ENCODE results near the gene GNA15. TPM values are rescaled to one million over a fixed set of nuclear protein-coding genes. Genes with fewer than 3 reads are reported as not detected.
"Not testable (repeated sequence)": the region's sequence is repeated elsewhere in the genome, so short reads cannot be mapped to it uniquely, and the experiment has no call there.

Gene GNA15
- total RNA-seq, 6 donors from 2014 or later, result 19.0 to 31.4 (median 28.4) TPM

- Histone ChIP-seq H3K4me1 (peaks cover 19 to 34% (median 27%) of the 10 kb centered on the region in 4 donors), H3K36me3 (peaks cover 6 to 24% (median 14%) of the 10 kb centered on the region in 4 donors), H3K27me3 (no peaks in the 10 kb centered on the region), H3K27ac (peak overlapping the region in 1 of 4 donors; percentile 63), H3K4me3 (no peak overlapping the region), H3K9me3 (no peaks in the 10 kb centered on the region)
- no peak for ATAC-seq (ENCODE audit: low FRiP score in 2 of 2)
- TF ChIP-seq POLR2A (IDR thresholded peaks at IDR 0.05) (no peak), CTCF (IDR thresholded peaks at IDR 0.05) (no peak), POLR2AphosphoS5 (IDR thresholded peaks at IDR 0.05) (no peak), EP300 (IDR thresholded peaks at IDR 0.05) (no peak)
- 78 to 92% methylated on average over 5 of the region's 5 CpGs for WGBS, 2 donors
- no peak for DNase-seq
These were observed 15.0 kb downstream of the GNA15 start for GRCh38 chr19:3150739-3151329.

- no peak overlapping the region for H3K4me3 ChIP-seq
- peak in 1 of 2 donors; percentile 62 for DNase-seq
- no peak for ATAC-seq (ENCODE audit: low FRiP score in 2 of 2)
- no peaks in the 10 kb centered on the region for H3K9me3 ChIP-seq
- H3K36me3 ChIP-seq, result peaks cover 6 to 24% (median 14%) of the 10 kb centered on the region in 4 donors
- 85 to 89% methylated on average over 5 to 14 of the region's 14 CpGs for WGBS, 2 donors
- H3K27ac ChIP-seq, result peak overlapping the region in 3 of 4 donors; percentile 4 to 87 (median 63)
- TF ChIP-seq POLR2A (IDR thresholded peaks at IDR 0.05), result no peak
- no peak for TF ChIP-seq EP300 (IDR thresholded peaks at IDR 0.05)
- TF ChIP-seq POLR2AphosphoS5 (IDR thresholded peaks at IDR 0.05), result no peak
- no peak for TF ChIP-seq CTCF (IDR thresholded peaks at IDR 0.05)
- H3K4me1 ChIP-seq, result peaks cover 14 to 26% (median 20%) of the 10 kb centered on the region in 4 donors
- no peaks in the 10 kb centered on the region for H3K27me3 ChIP-seq
These were observed 16.0 kb downstream of the GNA15 start for GRCh38 chr19:3151563-3152418.

- no peak for TF ChIP-seq POLR2A (IDR thresholded peaks at IDR 0.05)
- TF ChIP-seq POLR2AphosphoS5 (IDR thresholded peaks at IDR 0.05), result no peak
- no peak for TF ChIP-seq CTCF (IDR thresholded peaks at IDR 0.05)
- TF ChIP-seq EP300 (IDR thresholded peaks at IDR 0.05), result no peak
- Histone ChIP-seq H3K9me3 (no peaks in the 10 kb centered on the region), H3K27ac (peak overlapping the region in 3 of 4 donors; percentile 4 to 87 (median 63)), H3K4me3 (no peak overlapping the region), H3K4me1 (peaks cover 14 to 26% (median 19%) of the 10 kb centered on the region in 4 donors), H3K27me3 (no peaks in the 10 kb centered on the region), H3K36me3 (peaks cover 6 to 24% (median 14%) of the 10 kb centered on the region in 4 donors)
- 92 to 95% methylated on average over 3 of the region's 3 CpGs for WGBS, 2 donors
- ATAC-seq (ENCODE audit: low FRiP score in 2 of 2), result no peak
- DNase-seq, result no peak
These were observed 16.6 kb downstream of the GNA15 start for GRCh38 chr19:3152419-3152780.

GRCh38 chr19:3153286-3154230 lies 17.7 kb downstream of the GNA15 start:
- Histone ChIP-seq H3K27me3 (no peaks in the 10 kb centered on the region), H3K36me3 (peaks cover 6 to 23% (median 14%) of the 10 kb centered on the region in 4 donors), H3K9me3 (no peaks in the 10 kb centered on the region), H3K4me3 (peak overlapping the region in 1 of 4 donors; percentile 41), H3K4me1 (peaks cover 14 to 26% (median 19%) of the 10 kb centered on the region in 4 donors), H3K27ac (peak overlapping the region; percentile 83 to 87 (median 86))
- DNase-seq (no peak), ATAC-seq (ENCODE audit: low FRiP score in 2 of 2) (no peak)
- WGBS, 2 donors, result 90 to 94% methylated on average over 3 of the region's 3 CpGs
- TF ChIP-seq POLR2AphosphoS5 (IDR thresholded peaks at IDR 0.05) (no peak), CTCF (IDR thresholded peaks at IDR 0.05) (no peak), POLR2A (IDR thresholded peaks at IDR 0.05) (no peak), EP300 (IDR thresholded peaks at IDR 0.05) (no peak)

GRCh38 chr19:3154447-3154846 lies 18.6 kb downstream of the GNA15 start:
- WGBS, 2 donors, result 91 to 95% methylated on average over 3 of the region's 3 CpGs
- not testable (repeated sequence) for H3K9me3 ChIP-seq; ATAC-seq (ENCODE audit: low FRiP score in 2 of 2); H3K27me3 ChIP-seq; DNase-seq
- H3K27ac ChIP-seq, result peak overlapping the region; percentile 83 to 87 (median 86)
- H3K4me3 ChIP-seq, result peak overlapping the region in 3 of 4 donors; percentile 27 to 41 (median 29)
- H3K36me3 ChIP-seq, result peaks cover 3 to 20% (median 11%) of the 10 kb centered on the region in 4 donors
- peaks cover 14 to 26% (median 19%) of the 10 kb centered on the region in 4 donors for H3K4me1 ChIP-seq
